Measurements from ENCODE around the gene ITGA2.
"Not testable (repeated sequence)": the region's sequence is repeated elsewhere in the genome, so short reads cannot be mapped to it uniquely, and the experiment has no call there.

The ITGA2 gene

GRCh38 chr5:53109443-53110127, 120.4 kb downstream of the ITGA2 start, which contains the start of gene MOCS2:
Gene MOCS2 (minus strand): TSS chr5:53109757. CDS start chr5:53107174, 2,583 bp downstream.
- DNase-seq: peak; percentile 92

GRCh38 chr5:53110156-53110555, 121.0 kb downstream of the ITGA2 start:
- DNase-seq: peak; percentile 28

- DNase-seq: no peak
Measured at GRCh38 chr5:53111139-53111538, 122.0 kb downstream of the ITGA2 start.

GRCh38 chr5:53112307-53112706, 123.2 kb downstream of the ITGA2 start:
- DNase-seq: not testable (repeated sequence)

GRCh38 chr5:53112909-53113308, 123.8 kb downstream of the ITGA2 start:
- no peak for DNase-seq

- DNase-seq: no peak
Measured at GRCh38 chr5:53113947-53114346, 124.8 kb downstream of the ITGA2 start.

GRCh38 chr5:53114988-53115387, 125.8 kb downstream of the ITGA2 start:
- no peak for DNase-seq

- DNase-seq: no peak
Measured at GRCh38 chr5:53116597-53116996, 127.4 kb downstream of the ITGA2 start.

GRCh38 chr5:53118879-53119278, 129.7 kb downstream of the ITGA2 start:
- DNase-seq: no peak

GRCh38 chr5:53120165-53120564, 131.0 kb downstream of the ITGA2 start:
- no peak for DNase-seq

GRCh38 chr5:53123702-53124101, 134.6 kb downstream of the ITGA2 start:
- DNase-seq: no peak

GRCh38 chr5:53126521-53126920, 137.4 kb downstream of the ITGA2 start:
- DNase-seq: no peak

GRCh38 chr5:53127107-53127506, 138.0 kb downstream of the ITGA2 start:
- DNase-seq: no peak

GRCh38 chr5:53128481-53128880, 139.3 kb downstream of the ITGA2 start:
- DNase-seq: no peak

- DNase-seq: no peak
Measured at GRCh38 chr5:53130266-53130665, 141.1 kb downstream of the ITGA2 start.

- no peak for DNase-seq
Measured at GRCh38 chr5:53133020-53133419, 143.9 kb downstream of the ITGA2 start.

Data from stimulated activated CD8-positive, alpha-beta memory T cell treated with anti-CD3 and anti-CD28 coated beads, Interleukin-4, amount 100 ng/mL, for 48 hours (primary cell).